ENCODE data around the gene POU2F3.

DNA sequence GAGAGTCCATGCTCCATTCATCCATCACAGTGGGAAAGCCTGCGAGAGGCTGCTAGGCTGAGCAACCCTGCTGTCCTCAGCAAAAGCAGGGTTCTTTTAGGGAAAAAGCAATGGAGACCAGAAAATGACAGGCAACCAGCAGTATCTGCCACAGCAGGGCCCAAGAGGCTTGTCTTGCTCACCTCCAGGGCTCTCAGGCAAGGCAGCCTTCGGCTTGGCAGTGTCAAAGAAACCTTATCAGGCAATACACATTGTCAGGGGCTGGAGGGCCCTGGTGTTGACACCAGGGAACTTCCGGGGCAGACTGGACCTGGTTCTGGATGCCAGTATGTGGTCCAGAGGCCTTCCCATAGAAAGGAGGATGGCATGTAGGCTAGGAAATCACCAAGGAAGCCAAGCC, 74.9 kb downstream of the POU2F3 start:
- TF ChIP-seq CTCF (IDR thresholded peaks at IDR 0.05) (no peak), POLR2AphosphoS5 (IDR thresholded peaks at IDR 0.05) (no peak)
